Mucosa of gallbladder (tissue), 1 donor: ENCODE results near the gene ID3. TPM values are rescaled to one million over a fixed set of nuclear protein-coding genes. Genes with fewer than 3 reads are reported as not detected.

ENCODE experiments used
- DNase-seq: peaks from one replicate; pipeline ENCODE4 v3.0.0-alpha.2; 2020; ENCODE audit warnings: low spot score
- total RNA-seq: library from RNA; stranded (reverse); gene quantifications from one replicate; pipeline ENCODE4 v1.2.1, GENCODE V29; 2021
- donor health status: DM: no; HTN: no; CAD: no.

ID3 gene
- total RNA-seq: 48.9 TPM

GRCh38 chr1:23559136-23559984 lies at the start of gene ID3:
Gene ID3 (minus strand): TSS chr1:23559501. CDS start chr1:23559426, 75 bp downstream.
- peak; percentile 98 for DNase-seq

- no peak for DNase-seq
Measured at GRCh38 chr1:23607944-23608343, 48.6 kb upstream of the ID3 start.

- no peak for DNase-seq
Measured at GRCh38 chr1:23601968-23602876, 42.9 kb upstream of the ID3 start.

- no peak for DNase-seq
Measured at GRCh38 chr1:23601135-23601967, 42.0 kb upstream of the ID3 start.

- DNase-seq: no peak
Measured at GRCh38 chr1:23600283-23600682, 41.0 kb upstream of the ID3 start.

GRCh38 chr1:23599125-23599524 lies 39.8 kb upstream of the ID3 start:
- DNase-seq: no peak

- no peak for DNase-seq
Measured at GRCh38 chr1:23598424-23598823, 39.1 kb upstream of the ID3 start.

GRCh38 chr1:23597635-23598388 lies 38.5 kb upstream of the ID3 start:
- DNase-seq: no peak

GRCh38 chr1:23596382-23597358 lies 37.4 kb upstream of the ID3 start:
- no peak for DNase-seq

- DNase-seq: no peak
Measured at GRCh38 chr1:23594927-23595353, 35.6 kb upstream of the ID3 start.

- DNase-seq: no peak
Measured at GRCh38 chr1:23594149-23594907, 35.0 kb upstream of the ID3 start.

GRCh38 chr1:23593556-23594148 lies 34.4 kb upstream of the ID3 start:
- DNase-seq: no peak

GRCh38 chr1:23593042-23593521 lies 33.8 kb upstream of the ID3 start:
- DNase-seq: no peak

GRCh38 chr1:23592209-23592892 lies 33.0 kb upstream of the ID3 start:
- no peak for DNase-seq

- DNase-seq: no peak
Measured at GRCh38 chr1:23591460-23592208, 32.3 kb upstream of the ID3 start.

- DNase-seq: no peak
Measured at GRCh38 chr1:23590058-23590783, 30.9 kb upstream of the ID3 start.
